NCI-H2171 treated with DMSO at 0.1 percent for 48 hours (cell line): Measurements from ENCODE around the gene PKP2.
A peak's percentile ranks its signal among the peaks of the same experiment; 100 is the strongest.
"Not testable (repeated sequence)": the region's sequence is repeated elsewhere in the genome, so short reads cannot be mapped to it uniquely, and the experiment has no call there.

ENCODE experiments used
- DNase-seq: peaks from one replicate; lab custom pipeline; 2025; lab: John Stamatoyannopoulos, UW

PKP2 gene

DNA sequence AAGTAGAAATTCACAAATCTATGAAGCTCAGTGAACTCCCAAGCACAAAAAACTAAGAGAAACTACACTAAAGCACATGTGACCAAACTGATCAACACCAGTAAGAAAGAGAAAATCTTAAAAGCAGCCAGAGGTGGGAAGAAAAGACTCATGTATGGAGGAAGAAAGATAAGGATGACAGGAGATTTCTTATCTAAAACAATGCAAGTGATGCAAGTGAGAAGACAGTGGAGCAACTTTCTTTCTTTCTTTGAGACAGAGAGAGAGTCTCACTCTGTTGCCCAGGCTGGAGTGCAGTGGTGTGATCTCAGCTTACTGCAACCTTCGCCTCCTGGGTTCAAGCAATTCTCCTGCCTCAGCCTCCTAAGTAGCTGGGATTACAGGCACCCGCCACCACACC lies 34.9 kb downstream of the PKP2 start:
- not testable (repeated sequence) for DNase-seq

DNA sequence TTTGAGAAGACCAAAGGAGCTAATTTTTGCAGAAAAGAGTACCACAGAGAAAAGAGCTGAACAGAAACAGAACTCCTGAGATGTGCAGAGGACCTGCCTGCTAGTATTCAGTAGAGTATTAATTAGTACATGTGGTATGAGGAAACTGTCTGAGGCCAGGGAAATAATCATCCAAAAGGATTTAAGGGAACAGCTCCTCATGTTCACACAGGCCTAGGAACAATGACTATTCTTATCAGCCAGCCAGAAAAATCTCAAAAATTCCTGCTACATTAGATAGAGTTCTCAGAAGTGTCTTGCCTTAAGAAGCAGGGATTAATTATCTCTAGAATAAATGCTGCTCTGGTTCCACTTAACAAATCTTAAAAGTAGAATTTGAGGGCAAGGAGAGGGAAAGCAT lies 36.4 kb downstream of the PKP2 start:
- DNase-seq: no peak

DNA sequence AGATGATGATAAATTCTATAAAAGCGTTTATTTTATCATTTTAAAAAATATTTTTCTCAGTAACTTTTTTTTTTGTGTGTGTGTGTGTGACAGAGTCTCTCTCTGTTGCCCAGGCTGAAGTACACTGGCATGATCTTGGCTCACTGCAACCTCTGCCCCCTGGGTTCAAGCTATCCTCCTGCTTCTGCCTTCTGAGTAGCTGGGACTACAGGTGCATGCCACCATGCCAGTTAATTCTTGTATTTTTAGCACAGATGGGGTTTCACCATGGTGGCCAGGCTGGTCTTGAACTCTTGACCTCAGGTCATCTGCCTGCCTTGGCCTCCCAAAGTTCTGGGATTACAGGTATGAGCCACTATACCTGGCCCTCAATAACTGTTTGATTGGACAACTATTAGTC lies 37.2 kb downstream of the PKP2 start:
- no peak for DNase-seq

DNA sequence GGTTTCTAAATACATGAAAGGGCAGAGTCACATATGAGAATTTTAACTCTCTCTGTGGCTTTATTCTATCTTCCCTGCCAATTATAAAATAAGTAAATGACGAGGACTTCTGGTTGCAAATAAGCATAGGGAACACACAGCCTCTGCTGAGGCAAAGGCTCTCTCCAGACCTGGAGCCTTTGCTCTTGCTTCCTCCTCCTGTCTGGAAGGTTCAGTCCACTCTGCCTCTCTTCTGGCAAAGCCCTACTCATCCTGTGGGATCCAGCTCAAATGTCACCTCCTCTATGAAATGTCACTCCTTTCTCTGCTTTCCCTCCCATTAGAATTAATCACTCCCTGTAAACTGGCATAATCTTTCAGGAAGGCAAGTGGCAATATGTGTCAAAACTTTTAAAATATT lies 41.9 kb downstream of the PKP2 start:
- no peak for DNase-seq

DNA sequence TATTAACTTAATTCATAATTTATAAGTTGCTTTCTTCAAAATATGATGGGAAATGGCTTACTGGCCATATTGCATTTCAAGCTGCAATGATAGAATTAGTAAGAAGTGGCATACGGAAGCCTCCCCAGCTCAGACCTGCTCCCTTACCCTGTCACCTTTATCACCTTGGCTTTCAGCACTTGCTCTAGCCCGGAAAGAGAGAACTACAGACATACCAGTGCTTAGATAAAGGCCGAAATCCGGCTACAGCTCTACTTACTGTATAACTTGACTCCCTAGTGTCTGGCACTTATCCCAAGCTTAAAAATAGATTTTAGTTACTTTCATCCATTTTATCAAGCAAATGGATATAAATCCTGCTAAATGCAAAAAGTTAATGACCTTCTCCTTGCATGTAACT lies 42.5 kb downstream of the PKP2 start:
- DNase-seq: no peak

DNA sequence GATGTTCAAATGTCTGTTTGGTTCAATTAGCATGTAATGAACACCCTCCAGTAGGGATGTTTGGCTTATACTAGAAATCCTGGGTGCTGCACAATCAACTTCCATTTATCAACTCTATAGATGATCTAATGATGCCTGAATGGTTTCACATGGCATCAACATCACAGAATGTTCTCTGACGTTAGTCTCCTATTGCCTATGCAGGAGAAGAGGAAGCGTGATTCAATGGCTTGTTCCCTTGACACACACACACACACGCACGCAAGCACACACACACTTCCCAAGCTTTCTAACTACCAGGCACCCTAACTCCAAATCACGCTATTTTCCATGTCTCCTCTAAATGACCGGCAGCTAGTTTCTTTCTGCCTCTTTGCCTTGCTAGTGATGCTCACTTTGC lies 49.3 kb downstream of the PKP2 start:
- DNase-seq: no peak

DNA sequence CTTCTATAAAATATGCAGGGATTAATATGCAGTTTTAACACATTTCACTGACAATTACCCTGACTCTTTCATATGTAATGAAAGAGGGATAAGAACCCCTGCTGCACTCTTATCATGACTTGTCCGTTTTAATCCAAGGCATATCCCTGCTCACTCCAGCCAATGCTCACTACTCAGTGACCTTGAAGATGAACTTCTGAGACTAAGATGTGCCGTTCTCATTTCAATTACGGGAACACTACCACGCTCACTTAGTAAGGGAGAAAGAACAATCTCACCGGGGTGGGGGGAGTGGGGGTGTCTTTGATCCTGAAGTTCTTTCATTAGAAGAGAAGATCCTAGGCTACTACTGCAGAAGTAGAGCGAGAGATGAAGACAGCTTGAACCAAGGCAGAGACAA lies 50.5 kb downstream of the PKP2 start:
- DNase-seq: no peak

DNA sequence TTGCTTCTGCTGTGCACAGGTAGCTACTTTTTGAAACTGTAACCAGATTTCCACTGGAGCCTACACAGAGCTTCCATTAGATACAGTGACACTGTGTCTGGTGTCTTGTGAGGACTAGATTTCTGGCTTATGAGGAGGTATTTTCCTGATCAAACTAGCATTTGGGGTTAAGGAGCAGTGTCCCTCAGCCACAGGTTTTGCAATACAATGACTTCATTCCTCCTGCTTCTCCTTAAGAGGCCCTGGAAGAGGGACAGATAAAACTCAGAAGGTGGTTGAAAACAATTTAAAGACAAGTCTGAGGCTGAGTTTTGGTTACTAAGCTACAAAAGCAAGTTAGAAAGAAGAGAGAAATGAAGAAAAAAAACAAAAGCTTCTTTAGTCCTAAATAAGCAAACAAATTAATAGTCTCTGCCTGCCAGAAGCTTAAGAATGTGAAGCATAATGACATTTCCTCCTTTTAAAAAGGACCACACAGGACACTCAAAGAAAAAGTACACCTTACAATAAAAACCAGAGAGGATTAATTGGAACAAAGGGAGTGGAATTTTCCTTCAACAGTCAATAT lies 53.0 kb downstream of the PKP2 start:
- no peak for DNase-seq

DNA sequence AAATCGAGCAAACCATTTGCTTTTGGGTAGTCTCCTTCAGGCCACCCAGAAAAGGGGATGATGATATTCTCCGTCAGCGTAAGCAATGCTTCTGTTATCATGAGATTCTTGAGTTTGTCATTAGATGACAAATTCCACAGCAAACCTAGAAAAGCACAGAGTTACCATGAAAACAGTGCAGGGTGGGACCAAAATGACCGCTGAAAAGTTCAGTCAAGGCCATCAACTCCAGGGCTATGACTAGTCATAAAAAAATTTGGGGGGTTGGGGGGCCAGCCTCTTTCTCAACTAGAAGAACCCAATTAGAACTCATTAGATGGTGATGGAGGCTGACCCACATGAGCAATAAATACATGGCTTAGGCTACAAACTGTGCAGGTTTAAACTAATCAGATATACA lies 55.5 kb downstream of the PKP2 start:
- DNase-seq: no peak

DNA sequence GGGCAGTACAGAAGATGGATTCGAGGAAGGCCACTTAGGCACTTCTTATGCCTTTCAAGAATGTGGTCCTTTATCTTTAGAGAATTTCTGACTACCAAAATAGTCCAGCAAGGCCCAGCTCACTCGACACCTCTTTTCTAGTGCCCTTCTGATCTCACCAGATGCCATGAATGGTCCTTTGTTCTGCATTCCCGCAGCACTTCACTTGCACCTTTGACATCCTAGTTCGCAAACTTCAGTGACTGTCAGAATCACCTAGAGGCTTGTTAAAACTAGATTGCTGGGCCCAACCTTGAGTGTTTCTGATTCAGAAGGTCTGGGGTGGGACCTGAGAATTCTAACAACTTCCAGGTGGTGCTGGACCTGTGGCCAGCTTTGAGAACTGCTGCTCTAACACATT lies 56.7 kb downstream of the PKP2 start:
- DNase-seq: no peak

DNA sequence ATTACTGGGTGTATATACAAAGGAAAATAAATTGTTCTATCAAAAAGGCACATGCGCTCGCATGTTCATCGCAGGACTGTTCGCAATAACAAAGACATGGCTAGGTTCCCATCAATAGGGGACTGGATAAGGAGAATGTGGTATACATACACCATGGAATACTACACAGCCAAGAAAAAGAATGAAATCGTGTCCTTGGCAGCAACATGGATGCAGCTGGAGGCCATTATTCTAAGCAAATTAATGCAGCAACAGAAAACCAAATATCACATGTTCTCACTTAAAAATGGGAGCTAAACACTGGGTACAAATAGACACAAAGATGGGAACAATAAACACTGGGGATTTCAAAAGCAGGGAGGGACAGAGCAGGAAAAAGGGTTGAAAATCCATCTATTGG lies 58.6 kb downstream of the PKP2 start:
- no peak for DNase-seq

DNA sequence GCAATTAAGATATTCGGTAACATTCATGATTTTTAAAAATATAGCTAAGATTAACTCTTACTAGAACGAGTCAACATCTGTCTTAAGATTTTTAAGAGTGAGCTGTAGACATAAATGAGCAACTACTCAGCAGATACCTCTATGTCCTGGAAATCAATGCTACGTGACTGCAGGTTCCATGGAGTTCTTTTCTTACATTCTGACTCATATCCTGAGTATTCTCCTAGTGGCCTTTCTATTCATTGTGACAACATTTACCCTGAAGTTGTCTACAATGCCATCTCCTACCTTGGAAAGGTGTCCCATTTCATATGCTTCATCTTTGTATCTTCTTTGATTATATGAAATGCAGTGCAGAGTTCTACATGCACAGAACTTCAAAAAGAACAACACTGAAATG lies 59.9 kb downstream of the PKP2 start:
- DNase-seq: no peak

DNA sequence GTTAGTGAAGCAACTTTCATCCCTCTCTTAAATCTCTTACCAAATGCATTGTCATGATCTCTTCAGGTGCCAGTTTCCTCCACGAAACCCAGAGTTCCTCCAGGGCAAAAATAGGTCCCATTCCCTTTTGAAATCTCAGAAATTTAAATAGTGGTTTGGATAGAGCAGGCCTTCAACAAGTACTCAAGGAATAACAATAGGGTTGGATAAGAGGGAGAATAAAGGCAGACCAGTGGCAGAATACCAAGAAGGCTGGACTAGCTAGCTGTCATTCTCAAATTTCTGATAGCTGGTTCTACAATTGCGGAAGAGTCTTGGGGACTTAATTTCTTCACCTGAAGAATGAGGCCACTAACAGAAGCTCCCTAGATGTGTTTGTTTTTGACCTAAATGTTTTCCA lies 62.5 kb downstream of the PKP2 start:
- DNase-seq: no peak

DNA sequence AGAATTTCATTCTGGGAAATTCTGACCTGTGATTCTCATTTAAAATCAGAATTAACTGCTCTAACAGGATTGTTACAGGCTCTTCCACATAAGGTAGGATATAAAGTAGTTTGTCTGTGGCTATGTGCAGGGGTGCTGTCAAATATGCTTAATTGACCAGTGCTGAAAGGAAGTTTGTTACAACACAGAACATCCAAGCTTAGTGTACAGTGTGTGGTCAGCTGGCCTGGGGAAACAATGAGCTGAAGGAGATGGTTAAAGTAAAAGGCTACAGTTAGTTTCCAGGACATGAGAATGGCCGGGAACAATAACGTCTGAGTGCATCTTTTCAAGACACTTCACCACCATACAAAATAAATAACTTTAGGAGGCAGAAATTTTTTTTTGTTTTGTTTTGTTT lies 68.0 kb downstream of the PKP2 start:
- DNase-seq: no peak

DNA sequence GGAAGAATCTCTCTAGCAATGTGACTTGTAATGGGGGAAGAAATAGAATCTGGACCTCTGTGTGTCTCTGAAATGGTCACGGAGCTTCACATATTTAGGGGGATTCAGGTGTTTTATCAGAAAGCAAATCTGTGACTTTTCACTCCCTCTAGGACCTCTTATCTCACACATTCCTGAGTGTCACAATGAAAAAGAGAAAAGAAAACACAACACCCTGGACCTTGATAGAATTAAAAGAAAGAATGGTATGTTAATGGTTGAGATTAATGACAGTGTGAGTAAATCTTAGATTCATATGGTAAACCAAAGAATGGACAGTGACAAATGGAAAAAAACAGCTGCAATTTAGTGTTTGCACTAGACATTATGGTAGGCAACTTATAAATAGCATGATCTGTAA lies 68.5 kb downstream of the PKP2 start:
- no peak for DNase-seq

DNA sequence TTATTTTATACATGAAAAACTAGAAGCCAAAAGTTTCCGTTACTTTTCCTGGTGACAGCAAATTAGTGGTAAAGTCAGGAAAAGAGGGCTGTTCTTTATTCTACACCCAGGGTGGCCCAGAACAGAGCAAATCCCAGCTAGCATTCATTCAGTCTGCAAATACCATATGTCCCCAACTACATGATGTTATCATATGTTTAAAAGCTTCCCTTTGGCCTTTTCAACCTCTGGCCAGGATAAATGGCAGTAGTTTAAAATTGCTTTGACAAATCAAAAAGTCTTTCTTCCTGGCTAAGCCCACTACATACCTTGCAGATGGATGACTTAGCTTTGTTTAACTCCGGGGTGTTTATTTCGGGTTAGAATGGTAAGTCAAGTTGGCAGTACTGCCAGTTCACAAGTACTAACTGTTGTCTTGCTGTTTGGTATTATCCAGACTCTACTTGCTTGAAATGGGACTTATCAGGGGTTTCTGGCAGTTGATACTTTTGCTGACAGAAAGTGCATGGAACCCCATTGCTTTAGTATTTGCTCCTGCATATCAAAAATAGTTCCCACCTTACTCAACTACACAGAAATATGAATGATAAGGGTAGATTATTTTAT lies 69.7 kb downstream of the PKP2 start:
- no peak for DNase-seq

DNA sequence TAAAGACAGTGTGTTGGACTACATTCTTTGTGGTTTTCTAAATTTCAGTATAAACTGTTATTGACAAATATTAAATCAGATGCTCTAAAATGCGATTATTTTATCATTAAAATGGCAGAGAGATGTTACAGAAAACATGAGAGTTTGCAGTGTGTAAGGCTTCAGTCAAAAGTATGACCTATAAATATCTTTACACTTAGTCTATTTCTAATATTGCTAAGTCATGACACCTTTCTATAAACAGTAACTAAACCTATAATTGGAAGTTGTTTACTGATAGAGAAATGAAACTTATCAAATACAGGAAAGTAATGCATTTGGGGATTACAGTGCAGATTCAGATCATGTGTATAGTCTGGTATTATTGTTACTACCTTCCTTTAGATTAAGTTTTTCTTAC lies 72.0 kb downstream of the PKP2 start:
- DNase-seq: no peak

DNA sequence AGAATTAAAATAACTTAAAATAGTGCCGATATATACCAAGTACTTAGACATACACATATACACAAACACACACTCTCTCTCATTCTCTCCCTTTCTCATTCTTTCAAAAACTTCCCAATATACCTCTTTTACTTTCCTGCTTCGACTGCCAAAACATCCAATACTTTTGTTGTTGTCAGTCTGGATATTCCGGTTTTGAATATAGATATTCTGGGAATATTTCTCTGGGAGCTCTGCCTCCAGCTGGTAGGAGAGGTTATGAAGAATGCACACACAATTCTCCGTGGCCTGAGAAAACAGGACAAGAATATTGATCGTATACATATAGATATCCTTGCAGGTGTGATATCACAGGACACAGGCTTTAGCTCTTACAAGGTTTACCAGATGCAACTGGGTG lies 74.2 kb downstream of the PKP2 start:
- no peak for DNase-seq

DNA sequence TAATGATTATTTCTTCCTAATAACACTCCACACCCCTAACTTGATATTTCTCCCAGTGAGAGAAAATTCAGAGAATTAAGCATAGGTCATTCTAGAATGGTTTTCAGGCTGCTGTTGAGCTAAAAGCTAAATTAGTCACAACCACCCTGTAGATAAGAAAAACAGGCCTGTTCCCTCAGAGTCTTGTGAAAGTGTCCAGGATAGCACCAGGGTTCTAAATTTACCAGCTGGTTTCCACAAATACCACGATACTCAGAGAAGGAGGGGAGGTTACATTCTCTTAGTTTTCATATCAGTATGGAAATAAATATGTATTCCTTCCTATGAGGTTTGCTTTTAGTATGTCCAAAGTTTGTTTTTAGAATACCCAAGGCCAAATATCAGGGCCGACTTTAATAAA lies 74.9 kb downstream of the PKP2 start:
- DNase-seq: no peak

DNA sequence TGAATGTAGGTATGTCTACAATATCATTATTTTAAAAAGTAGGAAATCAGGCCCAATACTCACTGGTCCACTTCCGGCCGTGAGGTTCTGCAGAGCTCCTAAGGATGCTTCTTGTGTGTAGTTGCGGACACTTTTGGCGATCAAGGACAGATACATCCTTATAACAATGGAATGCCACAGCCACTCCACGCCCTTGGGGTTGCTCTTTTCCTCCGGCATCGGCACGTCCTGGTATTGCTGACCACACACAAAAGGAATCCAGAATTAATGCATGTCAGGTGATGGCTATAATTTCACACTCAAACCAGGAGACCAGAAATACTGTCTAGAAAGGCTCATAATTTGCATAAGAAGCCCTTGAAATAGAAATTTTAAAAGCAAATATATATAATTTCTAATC lies 75.3 kb downstream of the PKP2 start:
- no peak for DNase-seq

DNA sequence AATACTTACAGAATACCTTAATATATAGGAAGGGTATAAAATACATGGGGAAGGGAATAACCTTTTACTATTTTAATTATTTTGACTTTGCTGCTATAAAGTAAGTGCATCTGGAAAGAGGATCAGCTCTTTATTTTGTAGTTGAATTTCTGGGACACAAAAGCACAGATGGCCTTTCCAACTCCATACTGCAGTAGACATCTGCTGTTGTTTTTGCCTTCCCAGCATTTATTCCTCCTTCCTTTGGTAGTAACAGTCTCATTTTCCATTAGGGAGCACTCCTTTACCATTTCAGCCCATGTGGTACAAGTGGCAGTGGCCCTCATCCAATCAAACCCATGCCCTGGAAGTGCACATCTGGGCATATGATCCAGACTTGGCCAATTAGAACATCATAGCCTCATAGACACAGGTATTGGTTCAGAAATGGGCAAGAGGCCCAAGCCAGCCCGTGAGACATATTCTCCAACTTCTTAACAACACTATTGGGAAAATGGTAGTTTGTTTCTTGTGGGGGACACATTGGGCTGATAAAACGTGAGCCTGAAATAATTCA lies 76.1 kb downstream of the PKP2 start:
- peak; percentile 99 for DNase-seq

DNA sequence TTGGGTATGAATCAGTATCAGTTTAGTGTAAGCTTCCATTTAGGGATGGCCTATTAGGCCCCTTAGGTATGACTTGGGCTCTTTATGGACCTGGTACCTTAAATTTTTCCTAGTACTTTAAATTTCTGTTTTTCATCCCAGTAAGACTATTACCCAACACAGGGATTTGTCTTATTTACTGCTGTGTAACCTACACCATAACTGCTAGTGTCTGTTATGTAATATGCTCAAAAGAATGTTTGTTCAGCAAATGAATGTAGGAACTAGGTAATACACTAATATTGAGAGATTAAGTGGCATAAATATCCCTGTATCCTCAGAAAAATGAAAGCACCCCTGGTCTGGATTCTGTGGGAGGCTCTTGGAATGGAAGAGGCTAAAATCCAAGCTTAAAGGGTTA lies 77.2 kb downstream of the PKP2 start:
- peak; percentile 54 for DNase-seq

DNA sequence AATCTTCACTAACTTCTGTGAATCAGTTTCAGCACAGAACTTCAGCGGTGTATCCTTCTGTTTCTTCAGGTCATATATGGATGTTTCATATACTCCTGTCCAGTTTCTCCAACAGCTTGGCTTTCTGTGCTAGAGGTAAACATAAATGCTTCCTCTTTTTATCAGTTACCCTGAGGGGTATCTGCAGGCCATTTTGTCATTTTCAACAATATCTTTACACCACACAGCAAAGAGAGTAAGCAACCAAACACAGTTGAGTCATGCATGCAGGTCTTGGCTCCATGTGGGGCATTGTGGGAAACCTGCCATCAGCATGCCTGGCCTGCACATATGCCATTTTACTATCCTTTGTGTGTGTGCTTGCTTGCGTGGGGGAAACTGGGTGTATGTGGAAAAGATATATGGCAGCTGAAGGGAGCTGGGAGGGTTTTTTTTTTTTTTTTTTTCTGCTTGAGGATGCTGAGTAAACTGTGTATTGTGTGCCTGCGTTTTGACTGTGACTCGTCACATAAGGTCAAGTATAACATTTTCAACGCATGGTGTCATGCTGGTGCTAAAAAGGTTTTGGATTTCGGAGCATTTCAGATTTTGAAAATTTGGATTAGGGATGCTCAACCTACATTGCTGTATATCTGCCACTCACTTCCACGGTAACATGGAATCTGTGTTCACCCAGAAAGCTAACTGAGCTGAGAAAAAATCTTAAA lies 84.7 kb downstream of the PKP2 start:
- DNase-seq: no peak

DNA sequence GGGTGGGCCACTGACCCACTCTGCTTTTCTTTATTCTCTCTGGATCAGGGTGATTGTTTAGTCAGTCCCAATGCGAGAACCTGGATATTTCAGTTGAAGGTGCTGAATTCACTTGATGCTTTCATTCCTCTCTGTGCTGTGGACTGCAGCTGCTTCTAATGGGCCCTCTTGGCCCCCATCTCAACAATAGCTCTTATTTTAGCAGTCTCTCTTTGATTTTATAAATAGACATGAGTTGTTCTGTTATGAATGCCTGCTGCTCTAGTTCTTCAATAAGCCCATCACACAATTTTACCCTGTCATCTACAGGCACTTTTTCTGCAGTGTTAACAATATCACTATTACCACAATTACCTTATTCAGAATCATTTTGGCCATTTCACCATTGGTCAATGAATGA lies 86.7 kb downstream of the PKP2 start:
- DNase-seq: no peak
